ENCODE data around the gene WTIP. TPM values are rescaled to one million over a fixed set of nuclear protein-coding genes. Genes with fewer than 3 reads are reported as not detected.
"Not testable (repeated sequence)": the region's sequence is repeated elsewhere in the genome, so short reads cannot be mapped to it uniquely, and the experiment has no call there.

The WTIP gene
- total RNA-seq, 1 experiment from 2014 or later: 8.4 TPM

- H4K20me1 ChIP-seq (ENCODE audit: insufficient read depth): no peaks in the 10 kb centered on the region
- POLR2A ChIA-PET: no interaction called here
- H3K36me3 ChIP-seq (ENCODE audit: control insufficient read depth in 1 of 2, insufficient read depth in 2 of 2, low read length in 2 of 2): peaks cover 64 to 74% of the 10 kb centered on the region in 2 experiments
Measured at GRCh38 chr19:34461375-34462100, 20.0 kb upstream of the WTIP start.

GRCh38 chr19:34464785-34465184, 16.8 kb upstream of the WTIP start:
- ATAC-seq; H3K9me3 ChIP-seq (ENCODE audit: control insufficient read depth in 1 of 2, insufficient read depth in 1 of 2, low read depth in 1 of 2, low read length in 2 of 2); CTCF ChIA-PET; H3K27ac ChIP-seq (ENCODE audit: low read depth, low read length); H3K9me2 ChIP-seq (ENCODE audit: insufficient read depth); POLR2A ChIA-PET; H3K4me3 ChIP-seq (replicated peaks in 1 of 2; ENCODE audit: low read depth in 1 of 2, low read length in 2 of 2); H2AFZ ChIP-seq (ENCODE audit: low read depth, low read length, poor library complexity, severe bottlenecking); H3K4me2 ChIP-seq (ENCODE audit: low read length); BruUV-seq (replicated peaks); DNase-seq (ENCODE audit: low read depth, low spot score); intact Hi-C loops (cut with micrococcal nuclease); H3K4me1 ChIP-seq (ENCODE audit: control insufficient read depth in 1 of 2, insufficient read depth in 2 of 2, low read length in 2 of 2); H4K20me1 ChIP-seq (ENCODE audit: insufficient read depth); RAD21 ChIA-PET (ENCODE audit: low non-redundant PET in 1 of 2, low total read pairs in 2 of 2, uncharacterized antibody in 2 of 2, unreplicated experiment in 2 of 2); H3K9ac ChIP-seq (ENCODE audit: low read length); H3K27me3 ChIP-seq (ENCODE audit: insufficient read depth, low read length): not testable (repeated sequence)
- Histone ChIP-seq H3K36me3 (ENCODE audit: control insufficient read depth in 1 of 2, insufficient read depth in 2 of 2, low read length in 2 of 2) (peaks cover 60 to 78% of the 10 kb centered on the region in 2 experiments), H3K79me2 (ENCODE audit: insufficient read depth, low read length) (peaks cover 76% of the 10 kb centered on the region)

More at GRCh38 chr19:34461375-34462100, 20.0 kb upstream of the WTIP start:
- CTCF ChIA-PET: no interaction called here
- RAD21 ChIA-PET (ENCODE audit: low non-redundant PET in 1 of 2, low total read pairs in 2 of 2, uncharacterized antibody in 2 of 2, unreplicated experiment in 2 of 2): no interaction called here
- Histone ChIP-seq H3K9me3 (ENCODE audit: control insufficient read depth in 1 of 2, insufficient read depth in 1 of 2, low read depth in 1 of 2, low read length in 2 of 2) (no peaks in the 10 kb centered on the region), H3K4me1 (ENCODE audit: control insufficient read depth in 1 of 2, insufficient read depth in 2 of 2, low read length in 2 of 2) (no peaks in the 10 kb centered on the region), H3K9me2 (ENCODE audit: insufficient read depth) (no peaks in the 10 kb centered on the region), H2AFZ (ENCODE audit: low read depth, low read length, poor library complexity, severe bottlenecking) (no peak overlapping the region), H3K79me2 (ENCODE audit: insufficient read depth, low read length) (peaks cover 93% of the 10 kb centered on the region), H3K27me3 (ENCODE audit: insufficient read depth, low read length) (no peaks in the 10 kb centered on the region), H3K4me2 (ENCODE audit: low read length) (no peak overlapping the region), H3K9ac (ENCODE audit: low read length) (no peak overlapping the region), H3K27ac (ENCODE audit: low read depth, low read length) (no peak overlapping the region), H3K4me3 (replicated peaks in 1 of 2; ENCODE audit: low read depth in 1 of 2, low read length in 2 of 2) (no peak overlapping the region)
- no peak for DNase-seq (ENCODE audit: low read depth, low spot score)
- ATAC-seq: no peak
- intact Hi-C loops (cut with micrococcal nuclease): no loop called here
- BruUV-seq (replicated peaks): no TSS peak
- no peak for TF ChIP-seq SP1 (IDR thresholded peaks at IDR 0.05; ENCODE audit: low read depth)
- TF ChIP-seq FOSL1 (IDR thresholded peaks at IDR 0.05; ENCODE audit: low read depth): no peak
- TF ChIP-seq ZNF274 (IDR thresholded peaks at IDR 0.05; ENCODE audit: low read depth, low read length): no peak
- TF ChIP-seq MAX (IDR thresholded peaks at IDR 0.05): no peak
- no peak for TF ChIP-seq CBX3 (IDR thresholded peaks at IDR 0.05; ENCODE audit: low read depth)
- no peak for TF ChIP-seq ATF3 (IDR thresholded peaks at IDR 0.05)
- TF ChIP-seq EZH2 (IDR thresholded peaks at IDR 0.05): no peak

Data from HCT116 (cell line).